Testis (tissue), 2 donors: ENCODE data around the gene STAP1.

Experiments
- POLR2A ChIP-seq: fragments of 450-650 bp; IDR thresholded peaks from one replicate; pipeline ENCODE4 v1.6.1; 2017; ENCODE audit warnings: antibody characterized with exemption, mild to moderate bottlenecking, moderate library complexity
- TF ChIP-seq, protein P1 (sequence below), 3 experiments: fragments of 450-650 bp in 2 of 3; fragments of 200-600 bp in 1 of 3; sonication (generic) in 1 of 3; IDR thresholded peaks; one replicate each; pipeline ENCODE4 v1.5.1; 2016 to 2019; ENCODE audit warnings: antibody characterized with exemption in 3 of 3, mild to moderate bottlenecking in 2 of 3, moderate library complexity in 1 of 3

DNA sequence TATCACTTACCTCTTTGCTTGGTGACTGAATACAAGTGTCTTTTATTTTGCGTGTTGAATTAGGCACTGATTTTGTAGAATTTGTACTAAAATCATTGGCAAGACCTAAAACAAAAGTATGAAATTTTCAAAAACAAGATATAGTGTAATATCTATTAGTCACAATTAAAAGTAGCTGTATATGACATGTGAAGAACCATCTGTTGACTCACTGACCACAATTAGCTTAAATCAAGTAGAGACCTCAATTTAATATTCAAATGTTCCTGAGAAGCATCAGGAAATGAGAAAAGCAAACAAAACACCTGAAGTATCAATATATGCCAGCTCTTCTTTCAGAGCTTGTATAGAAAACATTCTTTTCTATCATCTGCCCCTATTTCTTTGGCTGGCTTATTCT is 18.7 kb upstream of the STAP1 start:
- TF ChIP-seq, protein P1, sequence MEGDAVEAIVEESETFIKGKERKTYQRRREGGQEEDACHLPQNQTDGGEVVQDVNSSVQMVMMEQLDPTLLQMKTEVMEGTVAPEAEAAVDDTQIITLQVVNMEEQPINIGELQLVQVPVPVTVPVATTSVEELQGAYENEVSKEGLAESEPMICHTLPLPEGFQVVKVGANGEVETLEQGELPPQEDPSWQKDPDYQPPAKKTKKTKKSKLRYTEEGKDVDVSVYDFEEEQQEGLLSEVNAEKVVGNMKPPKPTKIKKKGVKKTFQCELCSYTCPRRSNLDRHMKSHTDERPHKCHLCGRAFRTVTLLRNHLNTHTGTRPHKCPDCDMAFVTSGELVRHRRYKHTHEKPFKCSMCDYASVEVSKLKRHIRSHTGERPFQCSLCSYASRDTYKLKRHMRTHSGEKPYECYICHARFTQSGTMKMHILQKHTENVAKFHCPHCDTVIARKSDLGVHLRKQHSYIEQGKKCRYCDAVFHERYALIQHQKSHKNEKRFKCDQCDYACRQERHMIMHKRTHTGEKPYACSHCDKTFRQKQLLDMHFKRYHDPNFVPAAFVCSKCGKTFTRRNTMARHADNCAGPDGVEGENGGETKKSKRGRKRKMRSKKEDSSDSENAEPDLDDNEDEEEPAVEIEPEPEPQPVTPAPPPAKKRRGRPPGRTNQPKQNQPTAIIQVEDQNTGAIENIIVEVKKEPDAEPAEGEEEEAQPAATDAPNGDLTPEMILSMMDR (IDR thresholded peaks at IDR 0.05): no peak
- no peak for TF ChIP-seq POLR2A
